Panc1 (cell line): ENCODE data around the gene CTSK. TPM values are rescaled to one million over a fixed set of nuclear protein-coding genes. Genes with fewer than 3 reads are reported as not detected.

ENCODE experiments used
- ATAC-seq: fragments of 200-7000 bp; cut with Tn5 transposase; 2 replicates; pipeline ENCODE4 v1.9.1; 2020; ENCODE audit warnings: mild to moderate bottlenecking, moderate library complexity
- BruUV-seq: library from RNA; stranded (reverse); fragments of 400-500 nt; replicated peaks from 2 replicates; lab custom pipeline; 2021; lab: Mats Ljungman, UMichigan
- CTCF ChIA-PET: fragments of 300-600 bp; sonication (Branson Sonifier 250); formaldehyde crosslinking; loops from one replicate; lab custom pipeline; 2022; ENCODE audit warnings: antibody characterized with exemption; lab: Charles Lee
- POLR2A ChIA-PET: fragments of 300-600 bp; sonication (Branson Sonifier 250); formaldehyde crosslinking; loops from one replicate; lab custom pipeline; 2022; ENCODE audit warnings: antibody characterized with exemption; lab: Charles Lee
- DNase-seq: peaks from one replicate; pipeline ENCODE4 v3.0.0-alpha.2; 2010; ENCODE audit warnings: low read depth, low spot score
- H3K27ac ChIP-seq: 2 replicates; pipeline ENCODE4 v1.5.1; 2011; ENCODE audit warnings: mild to moderate bottlenecking, low read length, inconsistent platforms
- H3K27me3 ChIP-seq: fragments of 200-500 bp; sonication (Bioruptor generic); 2 replicates; pipeline ENCODE4 v1.6.0; 2014; ENCODE audit warnings: low read length, inconsistent platforms; ENCODE audit not compliant: control insufficient read depth, insufficient read depth
- H3K36me3 ChIP-seq: fragments of 200-500 bp; sonication (Bioruptor generic); 2 replicates; pipeline ENCODE4 v1.5.1; 2014; ENCODE audit warnings: inconsistent platforms, mild to moderate bottlenecking, low read length, moderate library complexity; ENCODE audit not compliant: control insufficient read depth, insufficient read depth
- H3K4me1 ChIP-seq: 2 replicates; pipeline ENCODE4 v1.5.1; 2011; ENCODE audit warnings: inconsistent platforms, mild to moderate bottlenecking, low read length, moderate library complexity; ENCODE audit not compliant: control insufficient read depth, insufficient read depth
- H3K4me3 ChIP-seq, 2 experiments: 2 replicates each; pipeline ENCODE4 v1.5.1; 2011 to 2012; ENCODE audit warnings: low read depth in 2 of 2, low read length in 2 of 2, mild to moderate bottlenecking in 2 of 2, inconsistent platforms in 1 of 2, moderate library complexity in 1 of 2
- H3K9me3 ChIP-seq: fragments of 200-500 bp; sonication (Bioruptor generic); 2 replicates; pipeline ENCODE4 v1.5.1; 2014; ENCODE audit warnings: low read depth, mild to moderate bottlenecking, inconsistent platforms, low read length, moderate library complexity; ENCODE audit not compliant: control insufficient read depth, insufficient read depth
- CTCF ChIP-seq: fragments of 450-650 bp; IDR thresholded peaks from 2 replicates; pipeline ENCODE4 v1.5.1; 2017; ENCODE audit warnings: mild to moderate bottlenecking
- POLR2AphosphoS5 ChIP-seq: IDR thresholded peaks from 2 replicates; pipeline ENCODE4 v1.6.1; 2012; ENCODE audit warnings: mild to moderate bottlenecking, low read depth, low read length, moderate library complexity
- SIN3A ChIP-seq: IDR thresholded peaks from 2 replicates; pipeline ENCODE4 v1.6.1; 2012; ENCODE audit warnings: low read depth, mild to moderate bottlenecking, low read length, moderate library complexity, borderline replicate concordance; ENCODE audit not compliant: insufficient read depth
- TCF7L2 ChIP-seq: IDR thresholded peaks from 2 replicates; pipeline ENCODE4 v1.6.1; 2011; ENCODE audit warnings: mild to moderate bottlenecking, low read depth, low read length, inconsistent platforms
- in situ Hi-C: cut with HindIII; loops from 2 replicates; pipeline ENCODE4 v1.10.0; 2016; ENCODE audit warnings: low sequenced_read_pairs, low pct_unique_long_range_greater_than_20kb
- intact Hi-C: fragments of 100-400 bp; cut with micrococcal nuclease; formaldehyde crosslinking; loops from one replicate; pipeline ENCODE4 v1.10.0; 2022; ENCODE audit not compliant: unreplicated experiment
- total RNA-seq: library from RNA; stranded (reverse); gene quantifications from one replicate; pipeline ENCODE4 v1.2.1, GENCODE V29; 2021; ENCODE audit not compliant: unreplicated experiment
- TF ChIP-seq, protein P1 (sequence below), 2 experiments: IDR thresholded peaks; 2 replicates each; pipeline ENCODE4 v1.6.1; 2011 to 2012; ENCODE audit warnings: low read depth in 2 of 2, control low read depth in 1 of 2, low read length in 1 of 2, mild to moderate bottlenecking in 1 of 2, moderate library complexity in 1 of 2; ENCODE audit not compliant: insufficient read depth in 1 of 2

CTSK gene
- total RNA-seq, 1 experiment from 2014 or later: 4.4 TPM

GRCh38 chr1:150829751-150830150 is 21.7 kb upstream of the CTSK start:
- H3K4me1 ChIP-seq: no peaks in the 10 kb centered on the region
- ATAC-seq (no peak), DNase-seq (no peak)
- POLR2A ChIA-PET: no interaction called here
- intact Hi-C loops (no loop called here), in situ Hi-C loops (no loop called here)
- no peaks in the 10 kb centered on the region for H3K9me3 ChIP-seq
- TF ChIP-seq TCF7L2 (no peak), POLR2AphosphoS5 (no peak), CTCF (peak; percentile 52), SIN3A (no peak)
- TF ChIP-seq, protein P1, sequence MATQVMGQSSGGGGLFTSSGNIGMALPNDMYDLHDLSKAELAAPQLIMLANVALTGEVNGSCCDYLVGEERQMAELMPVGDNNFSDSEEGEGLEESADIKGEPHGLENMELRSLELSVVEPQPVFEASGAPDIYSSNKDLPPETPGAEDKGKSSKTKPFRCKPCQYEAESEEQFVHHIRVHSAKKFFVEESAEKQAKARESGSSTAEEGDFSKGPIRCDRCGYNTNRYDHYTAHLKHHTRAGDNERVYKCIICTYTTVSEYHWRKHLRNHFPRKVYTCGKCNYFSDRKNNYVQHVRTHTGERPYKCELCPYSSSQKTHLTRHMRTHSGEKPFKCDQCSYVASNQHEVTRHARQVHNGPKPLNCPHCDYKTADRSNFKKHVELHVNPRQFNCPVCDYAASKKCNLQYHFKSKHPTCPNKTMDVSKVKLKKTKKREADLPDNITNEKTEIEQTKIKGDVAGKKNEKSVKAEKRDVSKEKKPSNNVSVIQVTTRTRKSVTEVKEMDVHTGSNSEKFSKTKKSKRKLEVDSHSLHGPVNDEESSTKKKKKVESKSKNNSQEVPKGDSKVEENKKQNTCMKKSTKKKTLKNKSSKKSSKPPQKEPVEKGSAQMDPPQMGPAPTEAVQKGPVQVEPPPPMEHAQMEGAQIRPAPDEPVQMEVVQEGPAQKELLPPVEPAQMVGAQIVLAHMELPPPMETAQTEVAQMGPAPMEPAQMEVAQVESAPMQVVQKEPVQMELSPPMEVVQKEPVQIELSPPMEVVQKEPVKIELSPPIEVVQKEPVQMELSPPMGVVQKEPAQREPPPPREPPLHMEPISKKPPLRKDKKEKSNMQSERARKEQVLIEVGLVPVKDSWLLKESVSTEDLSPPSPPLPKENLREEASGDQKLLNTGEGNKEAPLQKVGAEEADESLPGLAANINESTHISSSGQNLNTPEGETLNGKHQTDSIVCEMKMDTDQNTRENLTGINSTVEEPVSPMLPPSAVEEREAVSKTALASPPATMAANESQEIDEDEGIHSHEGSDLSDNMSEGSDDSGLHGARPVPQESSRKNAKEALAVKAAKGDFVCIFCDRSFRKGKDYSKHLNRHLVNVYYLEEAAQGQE (IDR thresholded peaks at IDR 0.05; ENCODE audit: insufficient read depth in 1 of 2, low read depth in 2 of 2, low read length in 1 of 2): no peak
- CTCF ChIA-PET: no interaction called here
- H3K27ac ChIP-seq: no peak overlapping the region
- H3K36me3 ChIP-seq: peaks cover 43% of the 10 kb centered on the region
- H3K4me3 ChIP-seq: no peak overlapping the region
- no peaks in the 10 kb centered on the region for H3K27me3 ChIP-seq
- BruUV-seq: no TSS peak

GRCh38 chr1:150826299-150826698 is 18.2 kb upstream of the CTSK start:
- BruUV-seq: no TSS peak
- no peaks in the 10 kb centered on the region for H3K9me3 ChIP-seq
- DNase-seq (no peak), ATAC-seq (no peak)
- no peak for TF ChIP-seq POLR2AphosphoS5
- TF ChIP-seq SIN3A: no peak
- TF ChIP-seq, protein P1 (IDR thresholded peaks at IDR 0.05; ENCODE audit: insufficient read depth in 1 of 2, low read depth in 2 of 2, low read length in 1 of 2): no peak
- TF ChIP-seq TCF7L2: no peak
- TF ChIP-seq CTCF: no peak
- peaks cover 46% of the 10 kb centered on the region for H3K36me3 ChIP-seq
- ChIA-PET POLR2A (no interaction called here), CTCF (interaction anchor here (1.1 kb wide), 1 partner anchor 13 kb away, joined by 3 read pairs; no protein-coding TSS in a partner anchor)
- H3K27ac ChIP-seq: no peak overlapping the region
- intact Hi-C loops: no loop called here
- no peak overlapping the region for H3K4me3 ChIP-seq
- H3K4me1 ChIP-seq: no peaks in the 10 kb centered on the region
- no peaks in the 10 kb centered on the region for H3K27me3 ChIP-seq
- in situ Hi-C loops: no loop called here
